ENCODE results near the gene METTL21C.

METTL21C gene

GRCh38 chr13:102650444-102650843, 44.4 kb downstream of the METTL21C start:
- TF ChIP-seq EZH2phosphoT487 (IDR thresholded peaks at IDR 0.05; ENCODE audit: borderline replicate concordance) (no peak), CTCF (conservative IDR thresholded peaks at IDR 0.05; ENCODE audit: low read length) (no peak)
- Histone ChIP-seq H3K4me1 (ENCODE audit: insufficient read depth, low read length, poor library complexity, severe bottlenecking) (no peaks in the 10 kb centered on the region), H3K79me2 (ENCODE audit: insufficient read depth, low read length) (no peaks in the 10 kb centered on the region), H3K9me3 (ENCODE audit: insufficient read depth, low read depth, low read length) (no peaks in the 10 kb centered on the region), H3K36me3 (ENCODE audit: insufficient read depth, low read length) (peaks cover 77% of the 10 kb centered on the region), H3F3A (ENCODE audit: low read depth) (no peaks in the 10 kb centered on the region), H2AFZ (ENCODE audit: low read length) (no peak overlapping the region), H3K4me3 (ENCODE audit: low read length, poor library complexity, severe bottlenecking) (no peak overlapping the region), H3K27me3 (ENCODE audit: insufficient read depth, low read length, poor library complexity, severe bottlenecking) (no peaks in the 10 kb centered on the region), H3K9me2 (replicated peaks; ENCODE audit: low read depth, low read length) (no peaks in the 10 kb centered on the region), H4K20me1 (ENCODE audit: insufficient read depth, low read length, poor library complexity, severe bottlenecking) (no peaks in the 10 kb centered on the region), H3K4me2 (ENCODE audit: low read depth, low read length, poor library complexity, severe bottlenecking) (no peak overlapping the region), H3K9ac (ENCODE audit: low read depth, low read length, poor library complexity, severe bottlenecking) (no peak overlapping the region)

- Histone ChIP-seq H4K20me1 (ENCODE audit: insufficient read depth, low read length, poor library complexity, severe bottlenecking) (no peaks in the 10 kb centered on the region), H3K9me3 (ENCODE audit: insufficient read depth, low read depth, low read length) (no peaks in the 10 kb centered on the region), H3K4me1 (ENCODE audit: insufficient read depth, low read length, poor library complexity, severe bottlenecking) (no peaks in the 10 kb centered on the region), H2AFZ (ENCODE audit: low read length) (no peak overlapping the region), H3F3A (ENCODE audit: low read depth) (no peaks in the 10 kb centered on the region), H3K9ac (ENCODE audit: low read depth, low read length, poor library complexity, severe bottlenecking) (no peak overlapping the region), H3K4me2 (ENCODE audit: low read depth, low read length, poor library complexity, severe bottlenecking) (no peak overlapping the region), H3K9me2 (replicated peaks; ENCODE audit: low read depth, low read length) (no peaks in the 10 kb centered on the region), H3K36me3 (ENCODE audit: insufficient read depth, low read length) (peaks cover 89% of the 10 kb centered on the region), H3K27me3 (ENCODE audit: insufficient read depth, low read length, poor library complexity, severe bottlenecking) (no peaks in the 10 kb centered on the region), H3K4me3 (ENCODE audit: low read length, poor library complexity, severe bottlenecking) (no peak overlapping the region), H3K79me2 (ENCODE audit: insufficient read depth, low read length) (no peaks in the 10 kb centered on the region)
- TF ChIP-seq CTCF (conservative IDR thresholded peaks at IDR 0.05; ENCODE audit: low read length) (no peak), EZH2phosphoT487 (IDR thresholded peaks at IDR 0.05; ENCODE audit: borderline replicate concordance) (no peak)
Observed at GRCh38 chr13:102648046-102648445, 46.8 kb downstream of the METTL21C start.

- Histone ChIP-seq H3K4me3 (ENCODE audit: low read length, poor library complexity, severe bottlenecking) (no peak overlapping the region), H3K9me3 (ENCODE audit: insufficient read depth, low read depth, low read length) (no peaks in the 10 kb centered on the region), H3K9me2 (replicated peaks; ENCODE audit: low read depth, low read length) (no peaks in the 10 kb centered on the region), H3K27me3 (ENCODE audit: insufficient read depth, low read length, poor library complexity, severe bottlenecking) (no peaks in the 10 kb centered on the region), H3K9ac (ENCODE audit: low read depth, low read length, poor library complexity, severe bottlenecking) (no peak overlapping the region), H4K20me1 (ENCODE audit: insufficient read depth, low read length, poor library complexity, severe bottlenecking) (no peaks in the 10 kb centered on the region), H2AFZ (ENCODE audit: low read length) (no peak overlapping the region), H3F3A (ENCODE audit: low read depth) (no peaks in the 10 kb centered on the region), H3K4me1 (ENCODE audit: insufficient read depth, low read length, poor library complexity, severe bottlenecking) (no peaks in the 10 kb centered on the region), H3K79me2 (ENCODE audit: insufficient read depth, low read length) (no peaks in the 10 kb centered on the region), H3K36me3 (ENCODE audit: insufficient read depth, low read length) (peaks cover 96% of the 10 kb centered on the region), H3K4me2 (ENCODE audit: low read depth, low read length, poor library complexity, severe bottlenecking) (no peak overlapping the region)
- no peak for TF ChIP-seq EZH2phosphoT487 (IDR thresholded peaks at IDR 0.05; ENCODE audit: borderline replicate concordance)
- no peak for TF ChIP-seq CTCF (conservative IDR thresholded peaks at IDR 0.05; ENCODE audit: low read length)
Observed at GRCh38 chr13:102645701-102646100, 49.1 kb downstream of the METTL21C start.
